ENCODE measurements around the gene POPDC2. TPM values are rescaled to one million over a fixed set of nuclear protein-coding genes. Genes with fewer than 3 reads are reported as not detected.

Gene POPDC2
- total RNA-seq, 1 experiment from 2014 or later = 0.48 TPM

DNA sequence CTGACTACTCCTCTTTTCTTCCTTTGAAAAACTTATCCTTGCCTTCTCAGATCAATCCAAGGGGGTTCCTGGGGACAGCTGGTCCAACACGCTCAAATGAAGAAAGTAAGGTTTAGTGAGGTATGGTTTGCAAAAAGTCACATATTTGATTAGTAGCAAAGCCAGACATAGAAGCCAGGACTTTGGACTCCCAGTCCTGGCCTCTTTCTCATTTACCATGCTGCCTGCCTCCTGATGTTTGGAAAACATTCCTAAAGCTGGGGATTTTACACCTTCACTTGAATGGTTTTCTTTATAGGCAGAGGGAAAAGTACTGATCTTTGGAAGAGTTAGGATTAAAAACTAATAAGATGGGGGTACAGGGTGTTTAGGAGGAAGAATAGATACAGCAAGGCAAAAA is 14.6 kb downstream of the POPDC2 start:
- POLR2A ChIA-PET = no interaction called here
- H3K4me3 Mint-ChIP-seq = no peak overlapping the region

DNA sequence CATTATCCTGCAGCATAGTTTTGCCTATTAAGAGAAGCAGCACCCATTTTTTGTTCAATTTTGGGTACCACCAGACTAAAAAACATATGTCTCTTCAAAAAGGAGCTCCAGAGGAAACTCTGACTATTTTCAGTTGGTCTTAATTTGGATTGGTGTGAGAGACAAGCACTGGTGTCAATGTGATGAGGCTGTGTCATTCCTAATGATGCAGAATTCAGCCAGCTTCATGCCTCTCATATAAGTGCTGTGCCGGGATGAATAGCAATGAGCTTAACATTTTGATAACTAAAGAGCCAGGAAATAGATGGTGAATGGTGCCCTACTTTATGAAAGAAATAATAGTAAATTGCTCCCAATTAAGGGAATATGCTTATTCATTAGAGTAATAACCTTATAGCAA is 15.9 kb downstream of the POPDC2 start:
- H3K4me3 Mint-ChIP-seq = no peak overlapping the region
- no peaks in the 10 kb centered on the region for H3K36me3 Mint-ChIP-seq
- H3K27ac Mint-ChIP-seq = no peak overlapping the region
- no peak for TF ChIP-seq ATF3 (CRISPR knock-in tag; conservative IDR thresholded peaks at IDR 0.05)
- no peak for TF ChIP-seq NFE2L1 (CRISPR knock-in tag; IDR thresholded peaks at IDR 0.05)
- no peak for TF ChIP-seq CREB1 (CRISPR knock-in tag; IDR thresholded peaks at IDR 0.05)
- TF ChIP-seq USF2 (CRISPR knock-in tag; IDR thresholded peaks at IDR 0.05) = no peak
- no peak for TF ChIP-seq FOXK1 (CRISPR knock-in tag; IDR thresholded peaks at IDR 0.05)
- no peak for TF ChIP-seq JUN (CRISPR knock-in tag; IDR thresholded peaks at IDR 0.05)
- TF ChIP-seq, protein P1, sequence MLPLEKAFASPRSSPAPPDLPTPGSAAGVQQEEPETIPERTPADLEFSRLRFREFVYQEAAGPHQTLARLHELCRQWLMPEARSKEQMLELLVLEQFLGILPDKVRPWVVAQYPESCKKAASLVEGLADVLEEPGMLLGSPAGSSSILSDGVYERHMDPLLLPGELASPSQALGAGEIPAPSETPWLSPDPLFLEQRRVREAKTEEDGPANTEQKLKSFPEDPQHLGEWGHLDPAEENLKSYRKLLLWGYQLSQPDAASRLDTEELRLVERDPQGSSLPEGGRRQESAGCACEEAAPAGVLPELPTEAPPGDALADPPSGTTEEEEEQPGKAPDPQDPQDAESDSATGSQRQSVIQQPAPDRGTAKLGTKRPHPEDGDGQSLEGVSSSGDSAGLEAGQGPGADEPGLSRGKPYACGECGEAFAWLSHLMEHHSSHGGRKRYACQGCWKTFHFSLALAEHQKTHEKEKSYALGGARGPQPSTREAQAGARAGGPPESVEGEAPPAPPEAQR (CRISPR knock-in tag; IDR thresholded peaks at IDR 0.05) = no peak
- TF ChIP-seq ZNF416 (CRISPR knock-in tag; IDR thresholded peaks at IDR 0.05) = no peak
- no peak for TF ChIP-seq ZNF396 (CRISPR knock-in tag; IDR thresholded peaks at IDR 0.05; ENCODE audit: borderline replicate concordance)
- POLR2A ChIA-PET = no interaction called here
- no peak for DNase-seq (ENCODE audit: low spot score)
- no peaks in the 10 kb centered on the region for H3K27me3 Mint-ChIP-seq (ENCODE audit: low read depth)
- CTCF ChIA-PET = no interaction called here
- H3K4me1 Mint-ChIP-seq = peaks cover 20% of the 10 kb centered on the region
- ATAC-seq = no peak
- H3K9me3 Mint-ChIP-seq = 0 out of 2 replicates have a peak, but pooled peaks cover 3% of the 10 kb centered on the region

More for the DNA sequence above, 14.6 kb downstream of the POPDC2 start:
- CTCF ChIA-PET = no interaction called here
- Mint-ChIP-seq H3K9me3 (0 out of 2 replicates have a peak, but pooled peaks cover 3% of the 10 kb centered on the region), H3K36me3 (no peaks in the 10 kb centered on the region), H3K4me1 (peaks cover 24% of the 10 kb centered on the region), H3K27me3 (ENCODE audit: low read depth) (no peaks in the 10 kb centered on the region), H3K27ac (no peak overlapping the region)
- ATAC-seq (no peak), DNase-seq (ENCODE audit: low spot score) (no peak)
- TF ChIP-seq, protein P2, sequence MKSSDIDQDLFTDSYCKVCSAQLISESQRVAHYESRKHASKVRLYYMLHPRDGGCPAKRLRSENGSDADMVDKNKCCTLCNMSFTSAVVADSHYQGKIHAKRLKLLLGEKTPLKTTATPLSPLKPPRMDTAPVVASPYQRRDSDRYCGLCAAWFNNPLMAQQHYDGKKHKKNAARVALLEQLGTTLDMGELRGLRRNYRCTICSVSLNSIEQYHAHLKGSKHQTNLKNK (CRISPR knock-in tag; IDR thresholded peaks at IDR 0.05) = no peak
- no peak for TF ChIP-seq ATF3 (CRISPR knock-in tag; conservative IDR thresholded peaks at IDR 0.05)
- no peak for TF ChIP-seq HMGA2 (CRISPR knock-in tag; IDR thresholded peaks at IDR 0.05)
- TF ChIP-seq RELA (CRISPR knock-in tag; IDR thresholded peaks at IDR 0.05; ENCODE audit: borderline replicate concordance) = no peak
- TF ChIP-seq FOXJ3 (CRISPR knock-in tag; IDR thresholded peaks at IDR 0.05; ENCODE audit: borderline replicate concordance) = no peak
- TF ChIP-seq ZNF219 (CRISPR knock-in tag; IDR thresholded peaks at IDR 0.05; ENCODE audit: borderline replicate concordance) = no peak
- no peak for TF ChIP-seq PRRX2 (CRISPR knock-in tag; IDR thresholded peaks at IDR 0.05)
- TF ChIP-seq CBFB (CRISPR knock-in tag; IDR thresholded peaks at IDR 0.05; ENCODE audit: low read depth) = no peak
- TF ChIP-seq, protein P3, sequence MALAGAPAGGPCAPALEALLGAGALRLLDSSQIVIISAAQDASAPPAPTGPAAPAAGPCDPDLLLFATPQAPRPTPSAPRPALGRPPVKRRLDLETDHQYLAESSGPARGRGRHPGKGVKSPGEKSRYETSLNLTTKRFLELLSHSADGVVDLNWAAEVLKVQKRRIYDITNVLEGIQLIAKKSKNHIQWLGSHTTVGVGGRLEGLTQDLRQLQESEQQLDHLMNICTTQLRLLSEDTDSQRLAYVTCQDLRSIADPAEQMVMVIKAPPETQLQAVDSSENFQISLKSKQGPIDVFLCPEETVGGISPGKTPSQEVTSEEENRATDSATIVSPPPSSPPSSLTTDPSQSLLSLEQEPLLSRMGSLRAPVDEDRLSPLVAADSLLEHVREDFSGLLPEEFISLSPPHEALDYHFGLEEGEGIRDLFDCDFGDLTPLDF (CRISPR knock-in tag; IDR thresholded peaks at IDR 0.05) = no peak
- TF ChIP-seq, protein P4, sequence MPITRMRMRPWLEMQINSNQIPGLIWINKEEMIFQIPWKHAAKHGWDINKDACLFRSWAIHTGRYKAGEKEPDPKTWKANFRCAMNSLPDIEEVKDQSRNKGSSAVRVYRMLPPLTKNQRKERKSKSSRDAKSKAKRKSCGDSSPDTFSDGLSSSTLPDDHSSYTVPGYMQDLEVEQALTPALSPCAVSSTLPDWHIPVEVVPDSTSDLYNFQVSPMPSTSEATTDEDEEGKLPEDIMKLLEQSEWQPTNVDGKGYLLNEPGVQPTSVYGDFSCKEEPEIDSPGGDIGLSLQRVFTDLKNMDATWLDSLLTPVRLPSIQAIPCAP (CRISPR knock-in tag; IDR thresholded peaks at IDR 0.05) = no peak
- no peak for TF ChIP-seq ZNF423 (CRISPR knock-in tag; IDR thresholded peaks at IDR 0.05)
- TF ChIP-seq GABPB1 (CRISPR knock-in tag; IDR thresholded peaks at IDR 0.05) = no peak
- TF ChIP-seq GRHL2 (CRISPR knock-in tag; IDR thresholded peaks at IDR 0.05; ENCODE audit: insufficient replicate concordance, severe bottlenecking) = no peak
